GM21526 (cell line): ENCODE results near the gene PYDC1.
"Not testable (repeated sequence)": the region's sequence is repeated elsewhere in the genome, so short reads cannot be mapped to it uniquely, and the experiment has no call there.

Experiments
- ATAC-seq: cut with Tn5 transposase; IDR thresholded peaks from one replicate; pipeline ENCODE4 v1.9.1; 2021; ENCODE audit warnings: moderate library complexity; ENCODE audit not compliant: unreplicated experiment, low FRiP score

The PYDC1 gene

GRCh38 chr16:31198207-31198882 lies 18.6 kb downstream of the PYDC1 start:
- no peak for ATAC-seq

DNA sequence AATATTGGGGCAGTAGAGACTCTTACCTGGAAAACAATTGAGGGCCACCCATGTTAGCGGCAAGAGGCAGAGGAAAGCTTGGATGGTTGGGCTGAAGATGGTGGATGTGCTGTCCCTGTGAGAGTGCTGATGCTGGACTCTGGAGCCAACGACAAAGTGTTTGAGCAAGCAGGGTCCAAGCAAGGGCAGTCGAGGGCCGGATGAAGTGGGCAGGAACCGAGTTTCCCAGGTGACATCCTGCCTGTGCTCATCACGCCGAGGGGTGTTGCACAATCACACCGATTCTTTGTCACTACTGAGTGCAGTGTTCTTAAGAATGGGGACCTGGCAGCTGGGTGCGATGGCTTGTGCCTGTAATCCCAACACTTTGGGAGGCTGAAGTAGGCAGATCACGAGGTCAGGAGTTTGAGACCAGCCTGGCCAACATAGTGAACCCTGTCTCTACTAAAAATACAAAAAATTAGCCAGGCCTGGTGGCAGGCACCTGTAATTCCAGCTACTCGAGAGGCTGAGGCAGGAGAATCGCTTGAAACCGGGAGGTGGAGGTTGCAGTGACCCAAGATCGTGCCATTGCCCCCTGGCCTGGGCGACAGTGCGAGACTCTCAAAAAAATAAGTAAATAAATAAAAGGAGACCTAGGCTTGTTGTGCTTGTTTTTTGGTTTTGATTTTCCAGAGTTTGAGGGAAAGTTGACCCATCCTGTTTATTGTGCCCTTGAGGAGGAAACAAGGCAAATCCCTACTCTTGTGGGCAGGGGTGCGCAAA lies 20.4 kb downstream of the PYDC1 start:
- ATAC-seq, result no peak

- not testable (repeated sequence) for ATAC-seq
These were observed 21.1 kb downstream of the PYDC1 start for GRCh38 chr16:31195861-31196260.

DNA sequence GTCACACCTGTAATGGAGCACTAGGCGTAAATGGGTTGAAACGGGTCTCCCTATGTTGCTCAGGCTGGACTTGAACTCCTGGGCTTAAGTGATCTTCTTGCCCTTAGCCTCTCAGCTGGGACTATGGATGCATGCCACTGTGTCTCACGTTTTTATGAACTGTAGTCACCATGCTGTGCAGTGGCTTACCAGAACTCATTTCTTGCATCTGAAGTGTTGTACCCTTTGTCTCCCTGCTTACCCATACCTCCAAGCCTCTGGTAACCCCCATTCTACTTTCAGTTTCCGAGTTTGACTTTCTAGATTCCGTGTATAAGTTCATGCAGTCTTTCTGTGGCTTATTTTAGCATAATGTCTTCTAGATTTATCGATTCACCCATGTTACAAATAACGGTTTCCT lies 22.0 kb downstream of the PYDC1 start:
- no peak for ATAC-seq

GRCh38 chr16:31193874-31194273 lies 23.1 kb downstream of the PYDC1 start:
- no peak for ATAC-seq

DNA sequence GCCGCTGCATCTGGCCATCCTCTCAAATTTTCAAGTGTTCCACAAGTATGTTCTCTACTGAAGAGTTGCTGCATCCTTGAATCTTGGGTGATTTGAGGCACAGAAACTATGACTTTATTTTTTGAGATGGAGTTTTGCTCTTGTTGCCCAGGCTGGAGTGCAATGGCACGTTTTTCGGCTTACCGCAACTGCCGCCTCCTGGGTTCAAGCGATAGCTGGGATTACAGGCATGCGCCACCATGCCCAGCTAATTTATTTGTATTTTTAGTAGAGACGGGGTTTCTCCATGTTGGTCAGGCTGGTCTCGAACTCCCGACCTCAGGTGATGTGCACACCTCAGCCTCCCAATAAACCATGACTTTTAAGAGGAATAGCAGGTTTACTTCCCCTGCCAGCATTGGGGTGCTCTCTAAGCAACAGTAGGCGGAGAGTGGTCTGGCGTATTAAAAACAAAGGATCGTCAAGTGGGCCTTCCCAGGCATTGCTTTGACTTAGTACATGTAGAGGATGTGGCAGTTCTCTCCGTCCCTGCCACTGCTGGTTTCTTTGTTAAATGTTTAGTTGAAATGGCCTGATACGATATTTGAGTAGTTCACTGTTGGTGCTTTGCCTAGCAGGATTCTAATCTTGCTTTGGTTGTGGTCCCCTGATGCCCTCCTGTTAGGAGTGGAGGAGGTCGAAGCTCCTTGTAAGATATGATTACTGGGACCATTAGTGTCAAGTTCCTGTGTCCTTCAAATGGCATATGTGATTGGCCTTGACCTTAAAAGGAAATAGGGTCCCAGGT lies 23.9 kb downstream of the PYDC1 start:
- ATAC-seq, result no peak

GRCh38 chr16:31191697-31192428 lies 25.1 kb downstream of the PYDC1 start:
- no peak for ATAC-seq

DNA sequence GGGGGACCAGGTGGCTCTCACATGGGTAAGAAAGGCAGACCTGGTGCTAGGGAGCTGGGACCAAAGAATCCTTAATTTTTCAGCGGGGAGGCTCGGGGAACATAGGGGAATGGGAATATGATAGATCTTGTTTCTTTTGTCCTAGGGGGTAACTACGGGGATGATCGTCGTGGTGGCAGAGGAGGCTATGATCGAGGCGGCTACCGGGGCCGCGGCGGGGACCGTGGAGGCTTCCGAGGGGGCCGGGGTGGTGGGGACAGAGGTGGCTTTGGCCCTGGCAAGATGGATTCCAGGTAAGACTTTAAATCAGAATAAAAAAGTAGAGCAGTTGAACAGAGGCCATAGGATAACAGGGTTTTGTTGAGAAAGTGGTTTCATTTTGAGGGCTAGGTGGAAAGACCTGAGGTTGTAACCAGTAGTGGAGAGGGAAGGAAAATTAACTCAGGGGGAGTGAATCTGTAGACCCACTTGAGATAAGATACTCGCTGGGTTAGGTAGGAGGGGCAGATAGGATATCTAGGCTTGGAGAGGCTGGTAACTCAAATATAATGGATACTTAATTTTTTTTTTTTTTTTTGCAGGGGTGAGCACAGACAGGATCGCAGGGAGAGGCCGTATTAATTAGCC lies 26.0 kb downstream of the PYDC1 start:
- no peak for ATAC-seq

DNA sequence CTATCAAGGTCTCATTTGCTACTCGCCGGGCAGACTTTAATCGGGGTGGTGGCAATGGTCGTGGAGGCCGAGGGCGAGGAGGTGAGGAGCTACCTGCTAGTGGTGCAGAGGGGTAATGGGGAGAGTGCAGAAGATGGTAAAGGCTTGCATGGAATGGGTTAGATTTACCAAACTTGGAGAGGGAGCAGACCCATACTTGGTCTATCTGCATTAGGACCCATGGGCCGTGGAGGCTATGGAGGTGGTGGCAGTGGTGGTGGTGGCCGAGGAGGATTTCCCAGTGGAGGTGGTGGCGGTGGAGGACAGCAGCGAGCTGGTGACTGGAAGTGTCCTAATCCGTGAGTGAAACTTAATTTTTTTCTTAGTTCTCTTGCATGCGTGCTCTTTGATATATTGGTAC lies 26.9 kb downstream of the PYDC1 start:
- ATAC-seq, result no peak

- no peak for ATAC-seq
These were observed 27.5 kb downstream of the PYDC1 start for GRCh38 chr16:31189412-31189778.

DNA sequence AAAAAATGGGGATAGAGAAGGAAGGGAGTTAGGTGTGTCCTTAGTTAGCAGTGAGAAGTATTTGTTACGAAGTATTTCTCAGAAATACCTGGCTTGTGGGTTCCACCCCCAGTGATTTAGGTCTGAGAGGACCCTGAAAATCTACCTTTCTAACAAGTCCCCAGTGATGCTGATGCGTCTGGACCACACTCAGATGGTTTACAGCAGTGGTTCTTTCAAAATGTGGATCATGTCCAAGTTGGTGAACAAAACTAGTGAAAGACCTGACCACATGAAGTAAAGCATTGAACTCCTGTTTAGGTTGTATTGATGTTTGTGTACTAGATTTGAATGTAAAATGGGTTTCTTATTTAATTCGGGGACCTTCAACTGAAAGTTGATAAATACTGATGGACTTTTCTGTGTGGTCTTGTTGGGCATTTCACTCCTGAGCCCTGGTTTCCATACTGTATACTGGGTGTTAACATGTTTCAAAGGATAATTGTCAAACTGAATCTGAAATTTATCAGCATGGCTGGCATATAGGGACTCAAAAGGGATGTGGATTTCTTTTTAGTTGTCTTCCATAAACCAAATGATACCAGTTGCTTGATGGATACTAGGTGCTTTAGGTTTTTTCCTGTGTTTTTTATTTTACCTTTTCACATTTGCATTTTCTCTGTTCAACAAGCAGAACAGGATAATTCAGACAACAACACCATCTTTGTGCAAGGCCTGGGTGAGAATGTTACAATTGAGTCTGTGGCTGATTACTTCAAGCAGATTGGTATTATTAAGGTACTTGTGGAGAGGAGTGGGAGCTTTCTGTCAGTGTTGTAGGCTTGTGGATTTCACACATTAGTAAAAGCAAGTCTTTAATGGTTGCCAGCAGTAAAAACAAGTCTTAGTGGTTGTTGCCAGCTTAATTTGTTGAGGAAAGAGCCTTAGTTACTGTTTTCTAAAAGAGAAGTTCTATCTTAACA lies 28.2 kb downstream of the PYDC1 start:
- no peak for ATAC-seq

DNA sequence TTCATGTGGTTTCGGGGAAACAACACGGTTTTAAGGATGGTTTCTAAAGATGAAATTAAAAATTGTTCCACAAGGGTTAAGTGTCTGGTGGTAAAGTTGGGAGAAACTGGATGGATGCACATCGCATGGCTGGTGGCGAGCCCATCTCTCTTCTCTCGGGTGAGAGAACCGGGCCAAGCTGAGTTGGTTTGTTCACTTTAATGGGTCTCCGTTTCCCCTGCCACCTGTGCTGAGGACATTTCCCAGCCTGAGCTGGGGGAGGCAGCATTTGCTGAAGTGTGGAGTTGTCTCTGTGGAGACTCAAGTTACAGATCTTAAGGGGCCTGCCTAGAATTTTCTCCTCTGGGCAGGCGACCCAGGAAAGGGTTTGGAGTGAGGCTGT lies 29.1 kb downstream of the PYDC1 start:
- no peak for ATAC-seq

DNA sequence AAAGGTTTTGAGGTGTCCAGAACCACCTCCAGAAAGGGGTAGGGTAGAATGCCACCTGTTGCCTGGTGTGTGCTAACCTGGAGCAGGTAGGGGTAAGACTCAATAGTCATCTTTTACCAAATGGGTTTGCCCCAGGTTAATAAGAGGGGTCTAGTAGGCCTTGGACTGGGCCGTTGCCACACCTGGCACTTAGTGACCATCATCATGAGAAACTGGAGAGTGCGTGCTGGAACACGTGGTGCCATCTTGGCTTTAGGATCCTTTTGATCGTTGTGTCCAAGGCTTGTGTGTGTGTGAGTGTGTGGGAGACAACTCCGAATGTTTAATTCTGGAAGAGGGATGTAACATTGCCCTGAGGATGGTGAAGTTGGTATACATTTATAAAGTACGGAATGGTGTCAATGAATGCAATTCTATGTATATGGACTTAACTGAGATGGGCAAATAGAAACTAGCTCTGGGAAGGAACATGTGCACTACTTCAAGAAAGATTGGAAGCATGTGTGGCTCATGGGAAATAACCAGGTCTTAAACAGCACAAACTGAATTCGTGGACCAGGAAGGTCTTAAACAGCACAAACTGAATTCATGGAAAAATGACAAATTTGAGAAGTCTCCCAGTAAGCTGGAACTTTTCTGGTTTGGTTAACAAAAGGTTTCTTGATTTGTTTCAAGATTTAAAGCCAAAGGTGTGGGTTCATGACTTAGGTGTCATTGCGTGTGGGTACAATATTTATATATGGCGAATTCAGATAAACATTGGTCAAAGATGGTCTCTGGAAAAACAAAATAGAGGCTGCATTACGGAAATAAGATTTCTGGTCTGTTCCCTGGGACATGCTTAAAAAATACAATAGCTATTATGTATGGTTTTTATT lies 29.8 kb downstream of the PYDC1 start:
- no peak for ATAC-seq

- no peak for ATAC-seq
These were observed 30.8 kb downstream of the PYDC1 start for GRCh38 chr16:31186176-31186575.

DNA sequence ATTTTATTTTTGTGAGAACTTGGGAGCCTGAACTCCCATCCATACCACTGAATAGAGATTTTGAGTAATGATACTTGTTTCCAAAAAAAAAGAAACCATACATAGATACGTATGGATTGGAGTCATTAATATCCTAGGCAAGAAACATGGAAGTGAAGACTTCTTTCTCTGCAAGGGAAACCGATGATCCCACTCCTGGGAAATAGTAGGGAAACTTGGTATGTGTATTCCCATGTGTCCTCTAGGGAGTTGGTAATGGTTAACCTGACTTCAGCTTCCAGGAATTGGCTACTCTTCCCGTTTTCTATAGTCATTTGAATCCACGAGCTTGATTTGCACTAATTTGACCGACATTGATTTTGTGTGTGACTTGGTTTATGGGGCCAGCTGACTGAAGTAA lies 31.6 kb downstream of the PYDC1 start:
- ATAC-seq, result no peak

DNA sequence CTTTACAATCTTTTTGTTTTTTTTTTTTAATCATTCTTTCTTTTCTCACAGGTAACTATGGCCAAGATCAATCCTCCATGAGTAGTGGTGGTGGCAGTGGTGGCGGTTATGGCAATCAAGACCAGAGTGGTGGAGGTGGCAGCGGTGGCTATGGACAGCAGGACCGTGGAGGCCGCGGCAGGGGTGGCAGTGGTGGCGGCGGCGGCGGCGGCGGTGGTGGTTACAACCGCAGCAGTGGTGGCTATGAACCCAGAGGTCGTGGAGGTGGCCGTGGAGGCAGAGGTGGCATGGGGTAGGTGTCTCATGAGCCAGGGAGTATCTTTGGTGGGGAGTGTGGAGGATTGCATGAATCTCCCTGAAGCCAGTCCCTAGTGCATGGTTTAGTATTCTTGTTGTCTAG lies 32.0 kb downstream of the PYDC1 start:
- ATAC-seq, result no peak

- ATAC-seq, result no peak
These were observed 33.2 kb downstream of the PYDC1 start for GRCh38 chr16:31183432-31184428.
